IMR-90 (cell line): ENCODE measurements around the gene PRKAG2. TPM values are rescaled to one million over a fixed set of nuclear protein-coding genes. Genes with fewer than 3 reads are reported as not detected.

Experiments used
- ATAC-seq: fragments of 200-7000 bp; cut with Tn5 transposase; 2 replicates; pipeline ENCODE4 v1.9.1; 2020; ENCODE audit warnings: low read depth, mild to moderate bottlenecking, moderate library complexity
- BruUV-seq: library from RNA; stranded (reverse); fragments of 400-500 nt; replicated peaks from 2 replicates; lab custom pipeline; 2021; lab: Mats Ljungman, UMichigan
- CTCF ChIA-PET: fragments of 300-600 bp; formaldehyde crosslinking; extraction: SDS; loops from one replicate; lab custom pipeline; 2021; ENCODE audit warnings: antibody characterized with exemption; lab: Yijun Ruan, JAX
- POLR2A ChIA-PET: fragments of 300-600 bp; sonication (Branson Sonifier 250); formaldehyde crosslinking; loops from one replicate; lab custom pipeline; 2022; ENCODE audit warnings: antibody characterized with exemption; ENCODE audit not compliant: unreplicated experiment; lab: Charles Lee
- DNase-seq: peaks from one replicate; pipeline ENCODE4 v3.0.0; 2013
- H2AFZ ChIP-seq: replicated peaks from 2 replicates; pipeline ENCODE3; 2013; ENCODE audit warnings: low read length, mild to moderate bottlenecking; ENCODE audit not compliant: poor library complexity
- H2AK5ac ChIP-seq: 2 replicates; pipeline ENCODE4 v1.6.1; 2013; ENCODE audit warnings: low read depth, low read length, inconsistent platforms
- H2AK9ac ChIP-seq: replicated peaks from 2 replicates; pipeline ENCODE3; 2013; ENCODE audit warnings: mild to moderate bottlenecking, low read depth, low read length, moderate library complexity; ENCODE audit not compliant: poor library complexity
- H2BK120ac ChIP-seq: 2 replicates; pipeline ENCODE4 v1.6.1; 2013; ENCODE audit warnings: low read depth, low read length, inconsistent platforms
- H2BK15ac ChIP-seq: 3 replicates; pipeline ENCODE4 v1.6.1; 2013; ENCODE audit warnings: low read depth, low read length, inconsistent platforms
- H2BK20ac ChIP-seq: 2 replicates; pipeline ENCODE4 v1.6.1; 2013; ENCODE audit warnings: low read depth, mild to moderate bottlenecking, inconsistent platforms, low read length, moderate library complexity
- H2BK5ac ChIP-seq: 2 replicates; pipeline ENCODE4 v1.6.1; 2013; ENCODE audit warnings: mild to moderate bottlenecking, low read depth, low read length, inconsistent platforms; ENCODE audit not compliant: poor library complexity, severe bottlenecking
- H3K14ac ChIP-seq: replicated peaks from 2 replicates; pipeline ENCODE4 v1.6.1; 2013; ENCODE audit warnings: low read depth, low read length, inconsistent platforms
- H3K18ac ChIP-seq: 2 replicates; pipeline ENCODE4 v1.6.1; 2013; ENCODE audit warnings: low read depth, low read length, control low read depth
- H3K23ac ChIP-seq: 2 replicates; pipeline ENCODE4 v1.6.1; 2013; ENCODE audit warnings: low read depth, low read length, inconsistent platforms
- H3K27ac ChIP-seq: 2 replicates; pipeline ENCODE4 v1.5.1; 2013; ENCODE audit warnings: mild to moderate bottlenecking, control low read depth, low read length; ENCODE audit not compliant: insufficient read depth
- H3K27me3 ChIP-seq: 2 replicates; pipeline ENCODE4 v1.6.1; 2013; ENCODE audit warnings: low read length; ENCODE audit not compliant: control insufficient read depth, insufficient read depth
- H3K36me3 ChIP-seq: 2 replicates; pipeline ENCODE4 v1.6.1; 2013; ENCODE audit warnings: low read length, mixed read lengths; ENCODE audit not compliant: control insufficient read depth, insufficient read depth
- H3K4ac ChIP-seq: 2 replicates; pipeline ENCODE4 v1.6.1; 2013; ENCODE audit warnings: low read depth, low read length, inconsistent platforms
- H3K4me1 ChIP-seq: 2 replicates; pipeline ENCODE4 v1.6.1; 2013; ENCODE audit warnings: low read length, mixed read lengths; ENCODE audit not compliant: control insufficient read depth, insufficient read depth
- H3K4me2 ChIP-seq: 2 replicates; pipeline ENCODE4 v1.6.1; 2013; ENCODE audit warnings: low read depth, mild to moderate bottlenecking, control low read depth, low read length, moderate library complexity
- H3K4me3 ChIP-seq: 2 replicates; pipeline ENCODE4 v1.5.1; 2013; ENCODE audit warnings: low read depth, mild to moderate bottlenecking, control low read depth, low read length, moderate library complexity; ENCODE audit not compliant: insufficient read depth
- H3K56ac ChIP-seq: 2 replicates; pipeline ENCODE4 v1.6.1; 2013; ENCODE audit warnings: low read length, inconsistent platforms; ENCODE audit not compliant: insufficient read depth; ENCODE audit errors: extremely low read depth
- H3K79me1 ChIP-seq, 2 experiments: 2 replicates each; pipeline ENCODE4 v1.6.1; 2013; ENCODE audit warnings: low read length in 2 of 2, inconsistent platforms in 1 of 2, low read depth in 1 of 2
- H3K9ac ChIP-seq: 2 replicates; pipeline ENCODE4 v1.6.1; 2013; ENCODE audit warnings: low read depth, low read length, control low read depth
- H3K9me1 ChIP-seq: 2 replicates; pipeline ENCODE4 v1.6.1; 2013; ENCODE audit warnings: low read length, inconsistent platforms; ENCODE audit not compliant: insufficient read depth
- H3K9me3 ChIP-seq: 2 replicates; pipeline ENCODE4 v1.6.1; 2013; ENCODE audit warnings: low read length; ENCODE audit not compliant: control insufficient read depth, insufficient read depth
- H4K20me1 ChIP-seq: 2 replicates; pipeline ENCODE4 v1.6.1; 2013; ENCODE audit warnings: low read length, inconsistent platforms; ENCODE audit not compliant: insufficient read depth
- H4K5ac ChIP-seq: 2 replicates; pipeline ENCODE4 v1.6.1; 2013; ENCODE audit warnings: mild to moderate bottlenecking, low read depth, low read length, control low read depth
- H4K8ac ChIP-seq, 2 experiments: 2 replicates each; pipeline ENCODE4 v1.6.1; 2013; ENCODE audit warnings: low read depth in 2 of 2, low read length in 2 of 2, control low read depth in 1 of 2, inconsistent platforms in 1 of 2
- H4K91ac ChIP-seq: 2 replicates; pipeline ENCODE4 v1.6.1; 2013; ENCODE audit warnings: low read depth, low read length, inconsistent platforms; ENCODE audit not compliant: insufficient read depth
- CEBPB ChIP-seq: IDR thresholded peaks from 2 replicates; pipeline ENCODE4 v1.6.1; 2012; ENCODE audit warnings: low read depth, low read length, improper control_type of control experiment
- FOS ChIP-seq: fragments of 150-350 bp; IDR thresholded peaks from 2 replicates; pipeline ENCODE4 v1.6.1; 2016; ENCODE audit warnings: low read depth, low read length
- MAFK ChIP-seq: IDR thresholded peaks from 2 replicates; pipeline ENCODE4 v1.6.1; 2012; ENCODE audit warnings: low read depth, low read length, improper control_type of control experiment
- MAZ ChIP-seq: IDR thresholded peaks from 2 replicates; pipeline ENCODE4 v1.6.1; 2012; ENCODE audit warnings: low read depth, mild to moderate bottlenecking, low read length, improper control_type of control experiment, moderate library complexity, borderline replicate concordance
- MXI1 ChIP-seq: IDR thresholded peaks from 2 replicates; pipeline ENCODE4 v1.6.1; 2012; ENCODE audit warnings: low read depth, mild to moderate bottlenecking, low read length, moderate library complexity, borderline replicate concordance
- NFE2L2 ChIP-seq: fragments of 150-350 bp; IDR thresholded peaks from 2 replicates; pipeline ENCODE4 v1.6.1; 2016; ENCODE audit warnings: low read depth, mild to moderate bottlenecking, low read length
- POLR2A ChIP-seq: IDR thresholded peaks from 2 replicates; pipeline ENCODE4 v1.6.1; 2012; ENCODE audit warnings: mild to moderate bottlenecking, low read depth, low read length
- RAD21 ChIP-seq: IDR thresholded peaks from 2 replicates; pipeline ENCODE4 v1.6.1; 2012; ENCODE audit warnings: low read length, improper control_type of control experiment
- RFX5 ChIP-seq: IDR thresholded peaks from 2 replicates; pipeline ENCODE4 v1.8.0; 2012; ENCODE audit warnings: low read depth, mild to moderate bottlenecking, low read length, moderate library complexity
- SMC3 ChIP-seq: fragments of 150-350 bp; IDR thresholded peaks from 2 replicates; pipeline ENCODE4 v1.6.1; 2016; ENCODE audit warnings: low read depth, mild to moderate bottlenecking, antibody characterized with exemption, low read length, moderate library complexity
- WGBS, 2 experiments: methylation state at CpG; one replicate each; pipeline versions ENCODE4 v1.1.5 to v1.1.7; 2013; ENCODE audit warnings: missing lambda C conversion rate in 2 of 2; ENCODE audit not compliant: insufficient read length in 1 of 2; ENCODE audit errors: extremely low coverage in 2 of 2; 5-methylcytosine and 5-hydroxymethylcytosine counted together
- dilution Hi-C: fragments of 300-500 bp; cut with HindIII; formaldehyde crosslinking; loops from one replicate; pipeline ENCODE4 v1.14.3; 2018; ENCODE audit warnings: low sequenced_read_pairs; ENCODE audit not compliant: unreplicated experiment
- in situ Hi-C: fragments of 300-500 bp; cut with MboI; formaldehyde crosslinking; loops from 3 replicates; pipeline ENCODE4 v1.14.3; 2019; ENCODE audit warnings: low sequenced_read_pairs, inconsistent platforms, mixed read lengths
- intact Hi-C: fragments of 100-400 bp; cut with micrococcal nuclease; formaldehyde crosslinking; loops from 2 replicates; pipeline ENCODE4 v1.10.0; 2022
- polyA plus RNA-seq, 3 experiments: library from polyadenylated mRNA; depleted of rRNA; stranded (reverse); fragments of >200 nt; gene quantifications; 2 replicates each; pipeline ENCODE4 v1.2.3, GENCODE V29; 2012; ENCODE audit warnings: low replicate concordance in 1 of 3
- total RNA-seq: library from RNA; depleted of rRNA; stranded (reverse); fragments of >200 nt; gene quantifications from 2 replicates; pipeline ENCODE4 v1.2.3, GENCODE V29; 2012
- TF ChIP-seq, protein P1 (sequence below): fragments of 150-350 bp; IDR thresholded peaks from 2 replicates; pipeline ENCODE4 v1.6.1; 2017; ENCODE audit warnings: mild to moderate bottlenecking, antibody characterized with exemption, low read length, low read depth
- TF ChIP-seq, protein P2 (sequence below): fragments of 150-350 bp; IDR thresholded peaks from 2 replicates; pipeline ENCODE4 v1.6.1; 2016; ENCODE audit warnings: low read depth, mild to moderate bottlenecking, low read length, moderate library complexity, borderline replicate concordance
- TF ChIP-seq, protein P3 (sequence below): conservative IDR thresholded peaks from 2 replicates; pipeline ENCODE4 v1.5.1; 2012; ENCODE audit warnings: mild to moderate bottlenecking, low read depth, low read length, improper control_type of control experiment

Gene PRKAG2
- total and polyA plus RNA-seq, 2 of the 4 experiments (the other 2 are of a cell fraction): 15.4 to 21.6 TPM

DNA sequence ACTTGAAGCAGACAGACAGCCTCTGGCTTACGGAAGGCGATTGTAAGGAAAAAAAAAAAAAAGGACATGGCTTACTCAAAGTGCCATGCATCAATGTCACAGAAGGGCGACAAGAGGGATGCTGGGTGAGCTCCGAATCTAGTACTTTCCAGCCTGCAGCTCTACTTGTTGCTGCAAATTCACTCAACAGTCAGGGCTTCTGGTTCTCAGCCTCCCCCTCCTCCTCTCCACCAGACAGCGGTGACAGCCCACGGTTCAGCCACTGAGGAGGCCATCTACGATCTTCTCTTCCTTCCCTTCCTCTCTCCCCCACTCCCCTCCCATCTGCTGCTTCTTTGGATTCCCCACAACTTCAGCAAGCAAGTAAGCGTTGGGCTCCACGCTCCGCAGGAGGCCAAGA is 63.5 kb downstream of the PRKAG2 start:
- WGBS, 2 experiments: 25% methylated on average over 3 of the region's 10 CpGs; no CpG with 5 or more reads in 1 of the 2 experiments
- Histone ChIP-seq H3K9ac (no peak overlapping the region), H4K91ac (no peak overlapping the region), H3K27me3 (peaks cover 70% of the 10 kb centered on the region), H4K8ac (no peak overlapping the region), H3K4me1 (no peaks in the 10 kb centered on the region), H3K18ac (no peak overlapping the region), H4K20me1 (no peaks in the 10 kb centered on the region), H3K56ac (no peak overlapping the region), H3K23ac (no peak overlapping the region), H4K5ac (no peak overlapping the region), H2BK20ac (no peak overlapping the region), H2AK5ac (no peak overlapping the region), H2AK9ac (no peak overlapping the region), H3K4me3 (no peak overlapping the region), H3K36me3 (no peaks in the 10 kb centered on the region), H2AFZ (no peak overlapping the region), H3K9me1 (no peaks in the 10 kb centered on the region), H3K27ac (no peak overlapping the region), H3K79me1 (no peaks in the 10 kb centered on the region), H3K9me3 (no peaks in the 10 kb centered on the region), H2BK15ac (no peak overlapping the region), H3K4me2 (no peak overlapping the region), H2BK5ac (no peak overlapping the region), H2BK120ac (no peak overlapping the region), H3K4ac (no peak overlapping the region), H3K14ac (no peak overlapping the region)
- no peak for TF ChIP-seq SMC3
- no peak for TF ChIP-seq MAZ
- TF ChIP-seq, protein P1, sequence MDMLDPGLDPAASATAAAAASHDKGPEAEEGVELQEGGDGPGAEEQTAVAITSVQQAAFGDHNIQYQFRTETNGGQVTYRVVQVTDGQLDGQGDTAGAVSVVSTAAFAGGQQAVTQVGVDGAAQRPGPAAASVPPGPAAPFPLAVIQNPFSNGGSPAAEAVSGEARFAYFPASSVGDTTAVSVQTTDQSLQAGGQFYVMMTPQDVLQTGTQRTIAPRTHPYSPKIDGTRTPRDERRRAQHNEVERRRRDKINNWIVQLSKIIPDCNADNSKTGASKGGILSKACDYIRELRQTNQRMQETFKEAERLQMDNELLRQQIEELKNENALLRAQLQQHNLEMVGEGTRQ: no peak
- no peak for TF ChIP-seq RAD21
- TF ChIP-seq MXI1: no peak
- TF ChIP-seq CEBPB: no peak
- TF ChIP-seq, protein P2, sequence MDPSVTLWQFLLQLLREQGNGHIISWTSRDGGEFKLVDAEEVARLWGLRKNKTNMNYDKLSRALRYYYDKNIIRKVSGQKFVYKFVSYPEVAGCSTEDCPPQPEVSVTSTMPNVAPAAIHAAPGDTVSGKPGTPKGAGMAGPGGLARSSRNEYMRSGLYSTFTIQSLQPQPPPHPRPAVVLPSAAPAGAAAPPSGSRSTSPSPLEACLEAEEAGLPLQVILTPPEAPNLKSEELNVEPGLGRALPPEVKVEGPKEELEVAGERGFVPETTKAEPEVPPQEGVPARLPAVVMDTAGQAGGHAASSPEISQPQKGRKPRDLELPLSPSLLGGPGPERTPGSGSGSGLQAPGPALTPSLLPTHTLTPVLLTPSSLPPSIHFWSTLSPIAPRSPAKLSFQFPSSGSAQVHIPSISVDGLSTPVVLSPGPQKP: no peak
- no peak for TF ChIP-seq FOS
- TF ChIP-seq NFE2L2: no peak
- no peak for TF ChIP-seq POLR2A
- no peak for TF ChIP-seq MAFK
- TF ChIP-seq, protein P3, sequence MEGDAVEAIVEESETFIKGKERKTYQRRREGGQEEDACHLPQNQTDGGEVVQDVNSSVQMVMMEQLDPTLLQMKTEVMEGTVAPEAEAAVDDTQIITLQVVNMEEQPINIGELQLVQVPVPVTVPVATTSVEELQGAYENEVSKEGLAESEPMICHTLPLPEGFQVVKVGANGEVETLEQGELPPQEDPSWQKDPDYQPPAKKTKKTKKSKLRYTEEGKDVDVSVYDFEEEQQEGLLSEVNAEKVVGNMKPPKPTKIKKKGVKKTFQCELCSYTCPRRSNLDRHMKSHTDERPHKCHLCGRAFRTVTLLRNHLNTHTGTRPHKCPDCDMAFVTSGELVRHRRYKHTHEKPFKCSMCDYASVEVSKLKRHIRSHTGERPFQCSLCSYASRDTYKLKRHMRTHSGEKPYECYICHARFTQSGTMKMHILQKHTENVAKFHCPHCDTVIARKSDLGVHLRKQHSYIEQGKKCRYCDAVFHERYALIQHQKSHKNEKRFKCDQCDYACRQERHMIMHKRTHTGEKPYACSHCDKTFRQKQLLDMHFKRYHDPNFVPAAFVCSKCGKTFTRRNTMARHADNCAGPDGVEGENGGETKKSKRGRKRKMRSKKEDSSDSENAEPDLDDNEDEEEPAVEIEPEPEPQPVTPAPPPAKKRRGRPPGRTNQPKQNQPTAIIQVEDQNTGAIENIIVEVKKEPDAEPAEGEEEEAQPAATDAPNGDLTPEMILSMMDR: no peak
- TF ChIP-seq RFX5: no peak
- in situ Hi-C loops: no loop called here
- intact Hi-C loops: no loop called here
- POLR2A ChIA-PET: no interaction called here
- dilution Hi-C loops: no loop called here
- ATAC-seq: no peak
- DNase-seq: no peak
- CTCF ChIA-PET: no interaction called here
- no TSS peak for BruUV-seq
